Activated gamma-delta T cell treated with anti-CD3 and anti-CD28 coated beads, Interleukin-2, amount 50 U/mL, for 16 hours (primary cell): ENCODE measurements around the gene CTSV.
"Not testable (repeated sequence)": the region's sequence is repeated elsewhere in the genome, so short reads cannot be mapped to it uniquely, and the experiment has no call there.

Source experiments
- DNase-seq: peaks from one replicate; pipeline ENCODE4 v3.0.0-alpha.2; 2020; ENCODE audit warnings: low read depth

Gene CTSV

DNA sequence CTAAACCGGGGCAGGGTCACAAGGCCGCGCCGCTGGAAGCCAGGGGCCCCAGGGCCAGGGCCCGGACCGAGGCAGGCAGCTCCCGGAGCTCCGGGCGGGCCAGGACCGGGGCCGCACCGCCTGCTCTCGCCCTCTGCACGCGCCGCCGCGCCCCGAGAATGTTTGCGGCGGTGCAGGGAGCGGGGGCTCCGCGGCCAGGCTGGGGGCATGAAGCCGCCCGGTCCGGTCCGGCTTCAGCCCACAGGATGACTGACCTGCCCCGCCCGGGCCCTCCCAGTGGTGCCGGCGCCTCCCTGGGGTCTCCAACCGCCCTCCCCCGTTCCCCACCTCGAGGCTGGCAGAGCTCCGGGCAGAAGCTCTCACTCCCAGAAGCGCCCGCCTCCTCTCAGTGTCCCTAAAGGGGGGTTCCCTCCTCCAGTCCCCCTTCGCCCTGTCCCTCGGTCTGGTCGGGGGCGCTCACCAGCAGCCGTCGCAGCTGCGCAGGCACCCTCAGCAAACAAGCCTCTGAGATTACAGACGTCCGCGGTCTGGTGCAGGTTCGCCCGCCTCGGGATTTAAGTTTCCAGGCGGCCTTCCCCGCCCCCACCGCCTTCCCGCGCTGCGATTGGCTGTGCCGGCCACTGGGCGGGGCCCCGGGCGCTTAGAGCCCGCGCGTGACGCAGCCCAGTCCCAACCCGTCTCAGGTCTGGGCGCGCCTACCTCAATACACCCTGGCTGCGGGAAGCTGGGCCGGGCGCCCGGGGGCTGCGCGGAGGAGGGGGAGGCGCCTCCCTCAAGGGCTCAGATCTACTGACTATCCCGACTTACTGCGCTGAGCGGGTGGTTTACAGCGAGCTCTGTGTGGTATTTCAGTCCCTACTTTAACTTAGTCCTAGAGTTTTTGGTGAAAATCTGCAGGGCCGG lies at the start of gene CTSV:
Gene CTSV, minus strand, starts transcription at position 532 of the 903 bp plus-strand sequence. CDS start 1,099 bp downstream, outside the sequence.
- DNase-seq: peak; percentile 23

DNA sequence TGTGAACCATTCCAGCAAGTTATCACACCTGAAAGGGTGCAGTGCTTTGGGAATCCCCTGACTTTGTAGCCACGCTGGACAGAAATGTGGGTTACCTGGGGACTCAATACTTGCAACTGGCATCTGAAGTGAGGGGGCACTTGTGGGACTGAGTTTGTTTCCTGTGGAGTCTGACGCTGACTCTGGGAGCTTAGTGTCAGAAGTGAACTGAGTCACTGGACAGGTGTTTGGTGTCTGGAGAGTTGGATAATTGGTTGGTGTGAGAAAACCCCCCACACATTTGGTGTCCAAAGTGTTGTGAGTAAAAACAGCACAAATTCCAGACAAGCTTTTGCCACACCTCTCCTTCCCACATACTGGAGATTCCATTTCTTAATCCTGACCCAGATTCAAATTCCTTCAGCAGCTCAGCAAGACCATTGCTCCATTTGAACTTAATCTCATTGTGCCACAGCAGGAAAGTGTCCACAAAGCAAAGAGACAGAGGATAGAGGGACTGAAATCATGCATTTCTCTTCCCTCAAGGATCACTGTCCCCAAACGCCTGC lies 48.8 kb upstream of the CTSV start:
- not testable (repeated sequence) for DNase-seq

DNA sequence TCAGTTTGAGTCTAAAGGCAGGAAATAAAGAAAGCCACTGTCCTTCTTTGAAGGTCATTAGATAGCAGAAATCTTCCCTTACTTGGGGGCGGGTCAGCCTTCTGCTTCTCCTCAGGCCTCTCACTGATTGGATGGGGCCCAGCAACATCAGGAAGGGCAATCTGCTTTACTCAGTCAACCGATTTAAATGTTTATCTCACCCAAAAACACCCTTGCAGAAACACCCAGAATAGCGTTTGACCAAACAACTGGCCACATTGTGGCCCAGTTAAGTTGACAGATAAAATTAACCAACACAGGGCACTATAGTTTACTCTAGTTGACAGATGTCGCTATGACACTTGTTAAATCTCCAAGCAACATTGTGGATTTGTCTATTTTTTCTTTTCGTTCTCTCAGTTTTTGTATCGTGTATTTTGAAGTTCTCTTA lies 45.6 kb upstream of the CTSV start:
- DNase-seq: not testable (repeated sequence)

DNA sequence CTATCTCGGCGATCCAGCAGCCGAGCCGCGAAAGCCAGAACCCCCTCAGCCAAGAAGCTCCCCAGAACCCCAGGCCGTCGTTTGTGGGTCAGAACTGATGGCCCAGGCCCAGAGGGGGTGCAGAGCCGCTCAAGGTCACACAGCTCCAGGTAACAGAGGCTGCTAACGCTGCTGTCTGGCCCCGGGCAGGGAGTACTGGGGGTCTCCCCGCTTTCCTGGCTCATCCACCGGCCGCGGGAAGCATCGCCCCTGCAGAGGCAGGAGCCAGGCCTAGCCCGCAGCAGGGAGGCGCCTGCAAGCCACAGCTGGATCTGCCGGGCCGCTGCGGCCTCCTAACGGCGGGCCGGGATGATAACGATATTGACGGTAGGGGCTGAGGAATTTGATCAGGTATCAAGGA lies 39.4 kb upstream of the CTSV start:
- no peak for DNase-seq

DNA sequence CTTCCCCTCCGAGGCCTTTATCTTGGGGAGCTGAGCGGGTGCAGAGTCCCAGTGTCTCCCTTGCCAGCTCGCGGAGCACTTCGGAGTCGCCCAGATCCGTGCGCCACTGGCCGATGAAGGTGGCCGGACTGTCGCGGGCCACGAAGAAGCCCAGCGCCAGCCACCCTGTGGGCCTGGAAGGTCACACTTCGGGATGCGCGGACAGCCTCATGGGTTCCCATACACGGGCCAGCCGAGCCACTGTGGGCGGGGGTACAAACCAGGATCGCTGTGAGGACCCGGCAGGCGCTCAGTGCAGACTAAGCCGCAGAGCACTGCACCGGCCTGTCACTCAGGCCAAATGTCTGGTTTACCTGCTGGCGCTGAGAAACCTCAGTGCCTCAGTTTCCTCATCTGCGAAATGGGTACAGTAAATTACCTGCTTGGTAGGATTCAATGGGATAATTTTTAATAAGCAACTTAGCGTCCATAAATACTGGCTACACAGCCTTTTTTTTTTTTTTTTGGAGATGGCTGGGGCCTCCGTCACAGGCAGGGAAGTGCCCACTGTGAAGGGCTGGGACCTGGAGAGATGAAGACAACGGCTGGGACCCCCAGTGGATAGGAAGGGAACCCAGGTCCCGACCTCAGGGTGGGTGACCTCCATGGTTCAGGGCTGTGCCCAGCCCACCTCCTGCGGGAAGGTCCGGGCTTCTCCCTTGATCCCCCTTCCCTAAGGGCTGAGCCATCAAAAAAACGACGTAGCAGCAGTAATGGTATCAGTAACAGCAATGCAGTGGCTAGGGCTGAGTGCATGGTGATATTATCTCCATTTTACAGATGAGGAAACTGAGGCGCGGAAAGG lies 38.7 kb upstream of the CTSV start:
- DNase-seq: no peak

DNA sequence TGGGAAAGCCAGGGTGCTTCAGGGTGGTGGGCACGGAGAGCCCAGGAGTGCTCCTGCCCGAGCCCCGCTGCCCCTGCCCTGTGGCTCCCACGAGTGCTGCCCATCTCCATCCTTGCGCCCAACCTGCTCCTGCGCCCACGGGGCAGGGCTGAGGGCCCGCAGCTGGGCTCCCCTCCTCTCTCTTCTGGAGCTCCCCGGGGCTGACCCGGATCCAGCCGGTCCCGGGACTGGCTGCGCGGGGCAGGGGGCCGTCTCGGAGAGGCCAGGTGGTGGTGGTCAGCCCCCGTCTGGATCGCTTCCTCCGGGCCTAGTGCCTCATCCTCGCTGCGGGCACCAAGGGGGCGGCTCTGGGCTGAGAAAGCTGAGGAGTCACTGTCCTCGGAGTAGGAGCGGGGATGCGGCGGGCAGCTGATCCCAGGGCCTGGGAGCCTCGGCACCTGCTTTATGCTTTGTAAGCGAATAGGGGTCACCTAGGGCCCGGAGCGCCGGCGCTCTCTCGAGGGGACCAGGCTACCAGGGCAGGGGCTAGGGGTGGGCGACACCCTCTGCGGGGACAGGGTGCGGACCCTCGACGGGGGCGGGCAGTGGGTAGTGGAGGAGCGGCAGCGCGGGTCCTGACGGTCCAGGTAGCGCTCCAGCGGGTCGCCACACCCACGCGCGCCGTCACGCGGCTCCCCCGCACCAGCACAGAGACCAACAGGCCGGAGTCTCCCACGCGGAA lies 37.9 kb upstream of the CTSV start:
- not testable (repeated sequence) for DNase-seq

DNA sequence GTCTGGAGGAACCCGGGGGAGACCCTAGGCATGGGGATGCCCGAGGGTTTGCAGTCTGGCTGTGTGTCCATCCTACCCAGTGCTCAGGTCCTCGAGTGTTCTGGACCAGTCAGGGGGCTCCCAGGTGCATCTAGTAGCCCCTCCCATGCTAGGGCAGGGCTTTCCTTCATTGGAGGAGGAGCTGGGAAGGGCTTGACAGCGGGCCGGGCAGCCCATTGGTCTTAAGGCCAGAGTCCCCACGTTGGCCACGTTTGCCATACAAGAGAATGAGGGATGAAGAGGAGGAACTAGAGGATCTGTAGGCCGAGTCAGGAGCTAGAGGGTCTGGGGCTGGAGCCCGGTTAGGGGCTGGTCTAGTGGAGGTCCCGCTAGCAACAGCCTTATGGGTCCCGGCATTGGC lies 37.3 kb upstream of the CTSV start:
- no peak for DNase-seq

DNA sequence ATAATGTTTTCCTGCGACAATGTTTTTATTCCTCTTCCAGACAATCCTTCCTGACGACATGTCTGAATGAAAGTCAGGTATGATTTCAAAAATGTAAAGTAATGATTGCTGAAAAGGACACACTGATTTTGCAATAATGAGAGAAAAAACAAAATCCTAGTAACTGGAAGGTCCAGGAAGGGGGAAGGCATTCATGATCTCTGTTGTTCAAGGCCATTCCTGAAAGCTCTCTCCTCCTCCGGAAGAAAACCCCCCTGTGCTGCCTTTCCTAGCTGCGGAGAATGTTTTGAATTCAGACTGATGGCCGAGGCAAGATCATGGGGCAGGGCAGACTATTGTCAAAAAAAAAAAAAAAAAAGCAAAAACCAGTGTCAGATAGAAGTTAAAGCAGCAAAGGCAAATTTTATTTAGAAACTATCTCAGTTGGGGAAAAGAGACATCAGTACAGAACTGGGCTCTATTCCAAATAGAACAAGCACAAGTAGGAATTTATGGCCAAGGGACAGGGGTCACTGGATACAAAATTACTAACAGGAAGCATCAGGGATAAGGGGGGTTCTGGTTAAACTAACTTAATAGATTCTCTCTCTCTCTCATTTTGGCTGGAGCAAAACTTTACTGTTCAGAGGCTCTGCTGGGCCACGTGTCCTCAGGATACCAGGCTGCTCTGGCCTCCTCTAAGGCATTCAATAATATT lies 36.5 kb upstream of the CTSV start:
- DNase-seq: no peak

DNA sequence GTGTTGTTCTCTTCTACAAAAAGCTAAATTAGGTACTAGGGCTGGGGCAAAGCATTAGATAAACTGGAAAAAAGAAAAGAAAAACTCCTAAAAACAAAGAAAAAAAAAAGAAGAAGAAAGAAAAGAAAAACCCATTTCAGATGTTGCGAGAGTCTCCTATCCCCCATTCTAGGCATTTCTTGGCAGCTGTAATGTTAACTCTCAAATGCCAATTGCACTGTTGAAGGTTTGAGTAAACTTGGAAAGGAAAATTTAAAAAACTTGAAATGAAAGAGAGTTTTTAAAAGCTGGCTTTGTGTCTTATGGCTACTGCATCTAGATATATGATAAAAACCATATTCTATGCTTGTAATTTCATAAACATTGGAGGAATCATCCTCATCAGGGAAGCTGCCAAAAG lies 34.6 kb upstream of the CTSV start:
- DNase-seq: no peak

DNA sequence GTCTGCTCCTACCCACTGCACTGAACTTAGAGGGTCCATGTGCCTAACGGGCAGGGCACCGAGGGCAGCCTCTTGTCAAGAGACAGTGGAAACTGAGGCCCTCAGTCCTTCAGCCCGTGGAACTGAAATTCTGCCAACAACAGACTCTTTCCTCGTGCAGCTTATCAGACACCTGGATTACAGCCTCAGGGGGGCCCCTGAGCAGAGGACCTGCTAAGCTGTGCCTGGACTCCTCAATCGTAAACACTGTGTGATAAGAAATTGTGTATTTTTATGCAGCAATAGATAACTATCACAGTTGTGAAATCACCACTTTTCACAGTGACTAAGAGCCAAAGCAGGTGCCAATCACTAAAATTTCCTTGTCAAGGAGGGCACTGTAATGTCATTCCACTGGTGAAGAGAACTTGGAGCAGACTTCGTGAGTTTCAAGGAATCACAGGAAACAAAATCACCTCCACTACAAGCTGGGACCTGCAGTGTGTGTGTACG lies 33.4 kb upstream of the CTSV start:
- no peak for DNase-seq

DNA sequence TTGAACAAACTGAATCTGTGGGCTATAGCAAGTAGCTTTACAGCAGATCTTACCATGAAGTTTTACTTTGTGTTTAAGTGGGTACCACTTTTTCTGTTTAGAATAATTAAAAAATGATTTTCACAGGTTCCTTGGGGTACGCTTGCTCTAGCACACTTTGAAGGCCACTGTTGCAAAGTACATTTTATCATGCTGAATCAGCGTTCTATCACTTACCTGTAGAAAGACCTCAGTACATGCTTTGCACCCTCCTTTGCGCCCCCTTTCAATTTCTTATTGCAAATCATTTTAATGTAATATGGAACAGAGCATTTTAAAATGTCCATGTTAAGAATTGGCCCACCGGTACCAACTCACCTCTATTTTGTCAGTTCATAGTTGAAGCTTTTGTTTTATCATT lies 31.4 kb upstream of the CTSV start:
- DNase-seq: not testable (repeated sequence)

DNA sequence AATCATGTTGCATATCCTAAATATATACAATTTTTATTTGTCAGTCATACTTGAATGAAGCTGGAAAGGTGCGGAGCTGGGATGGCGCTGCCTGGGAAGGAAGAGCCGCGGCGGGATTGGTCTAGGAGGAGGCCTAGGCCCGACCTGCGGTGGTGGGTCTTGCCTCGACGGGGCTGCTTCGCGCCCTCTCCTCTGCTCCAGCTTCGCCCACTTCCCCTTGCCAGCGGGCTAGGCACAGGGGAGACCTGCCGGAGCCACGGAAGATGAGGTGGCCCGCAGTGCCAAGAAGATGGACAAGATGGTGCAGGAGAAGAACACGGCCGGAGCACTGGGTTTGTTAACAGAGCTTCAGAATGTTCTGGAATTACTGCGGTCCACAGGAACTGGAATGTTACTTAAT lies 28.5 kb upstream of the CTSV start:
- DNase-seq: no peak

DNA sequence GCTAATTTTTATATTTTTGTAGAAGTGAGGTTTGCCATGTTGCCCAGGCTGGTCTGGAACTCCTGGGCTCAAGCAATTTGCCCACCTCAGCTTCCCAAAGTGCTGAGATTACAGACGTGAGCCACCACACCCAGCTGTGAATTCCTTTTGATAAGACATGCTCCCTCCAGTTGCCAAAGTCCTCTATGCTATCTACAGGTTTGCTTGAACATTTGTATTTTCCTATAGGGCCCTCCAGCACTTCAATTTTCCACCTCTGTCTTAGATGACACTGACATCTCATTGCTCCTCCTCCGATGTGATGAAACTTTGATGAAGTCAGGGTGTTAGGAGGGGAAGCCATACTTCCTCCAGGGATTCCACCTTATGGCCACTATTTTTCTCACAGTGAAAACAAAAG lies 25.2 kb upstream of the CTSV start:
- DNase-seq: no peak

DNA sequence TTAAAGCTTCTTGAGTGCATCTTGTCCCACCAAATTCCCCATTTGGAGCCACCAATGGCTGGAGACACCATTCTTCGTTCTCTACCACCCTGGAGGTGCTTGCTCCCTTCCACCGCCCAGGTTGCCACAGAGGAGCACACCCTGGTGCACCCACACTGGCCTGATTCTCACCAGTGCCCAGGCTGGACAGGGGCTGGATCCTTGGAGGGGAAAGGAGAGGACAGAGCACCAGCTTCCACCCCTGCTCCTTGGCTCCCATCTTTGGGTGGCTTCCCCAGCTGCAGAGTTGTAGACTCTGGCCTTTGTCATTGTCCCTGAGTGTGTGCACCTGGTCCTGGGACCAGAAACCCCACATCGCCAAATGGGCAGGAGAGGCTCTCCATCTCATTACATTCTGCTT lies 21.9 kb upstream of the CTSV start:
- DNase-seq: no peak

DNA sequence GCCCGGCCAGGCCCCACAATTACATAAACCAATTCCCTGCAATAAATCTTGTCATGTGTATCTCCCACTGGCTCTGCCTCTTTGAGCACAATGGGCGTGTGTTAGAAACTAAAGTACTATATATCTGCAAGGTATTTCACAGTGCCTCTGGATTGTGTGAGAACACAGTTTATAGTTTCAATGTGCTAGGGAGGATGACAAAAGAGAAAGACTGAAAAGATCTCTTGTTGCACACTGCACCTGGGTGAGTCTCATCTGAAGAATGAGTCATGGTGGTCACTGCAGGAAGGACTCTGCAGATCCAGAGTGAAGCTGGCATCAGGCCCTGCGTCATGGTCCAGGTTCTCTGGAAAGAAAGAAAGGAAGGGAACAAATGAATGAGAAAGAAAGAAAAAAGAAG lies 20.7 kb upstream of the CTSV start:
- no peak for DNase-seq

DNA sequence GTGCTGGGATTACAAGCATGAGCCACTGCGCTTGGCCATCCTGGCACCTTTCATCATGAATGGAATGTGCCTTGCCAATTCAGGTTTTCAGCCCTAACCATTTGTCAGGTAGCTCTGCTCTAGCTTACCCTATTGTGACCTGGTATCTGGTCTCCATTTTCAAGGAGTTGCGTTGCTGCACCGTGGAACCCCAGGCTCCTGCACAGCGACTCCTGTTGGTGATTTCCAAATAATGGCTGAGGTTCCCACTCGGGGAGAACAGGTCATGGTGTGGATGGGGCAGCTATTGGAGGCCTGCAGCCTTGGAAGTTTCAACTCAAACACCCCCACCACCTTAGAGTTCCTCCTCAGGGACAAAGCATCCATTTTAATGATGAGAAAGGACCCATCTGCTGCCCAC lies 18.7 kb upstream of the CTSV start:
- DNase-seq: no peak

DNA sequence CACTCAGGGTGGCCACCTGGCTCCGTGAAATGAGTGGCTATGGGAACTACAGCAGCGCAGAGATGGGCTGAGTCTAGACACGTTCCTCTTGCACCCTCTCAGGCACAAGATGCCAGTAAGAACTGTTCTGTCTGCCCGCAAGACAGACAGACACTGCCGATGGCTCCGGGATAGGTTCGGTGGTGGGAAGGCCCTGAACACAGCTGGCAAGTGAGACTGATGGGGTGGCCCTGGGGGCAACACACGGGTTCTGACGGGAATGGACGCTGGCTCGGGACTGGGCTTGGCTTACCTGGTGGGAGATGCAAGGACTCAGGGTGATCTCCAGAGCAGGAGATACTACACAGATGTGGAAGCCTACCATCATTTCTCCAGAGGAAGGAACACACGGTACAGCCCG lies 16.9 kb upstream of the CTSV start:
- not testable (repeated sequence) for DNase-seq

DNA sequence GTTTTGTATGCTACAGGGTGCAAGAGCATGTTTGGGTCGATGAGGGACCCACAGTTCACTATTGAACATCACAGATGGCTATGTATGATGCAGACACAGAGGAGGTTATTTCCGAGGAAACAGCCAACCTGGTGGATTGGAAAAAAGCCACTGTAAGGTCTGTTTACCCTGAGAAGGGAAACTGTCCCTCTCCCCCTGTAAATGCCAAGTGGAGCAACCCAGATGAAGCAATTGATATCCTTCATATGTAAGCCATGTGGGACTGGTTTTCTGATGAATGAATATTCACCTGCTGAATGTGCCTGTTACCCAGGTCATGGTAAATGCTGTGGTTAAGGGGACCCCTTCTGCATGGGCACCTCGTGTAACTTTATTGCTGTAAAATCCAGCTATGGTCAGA lies 14.8 kb upstream of the CTSV start:
- no peak for DNase-seq

DNA sequence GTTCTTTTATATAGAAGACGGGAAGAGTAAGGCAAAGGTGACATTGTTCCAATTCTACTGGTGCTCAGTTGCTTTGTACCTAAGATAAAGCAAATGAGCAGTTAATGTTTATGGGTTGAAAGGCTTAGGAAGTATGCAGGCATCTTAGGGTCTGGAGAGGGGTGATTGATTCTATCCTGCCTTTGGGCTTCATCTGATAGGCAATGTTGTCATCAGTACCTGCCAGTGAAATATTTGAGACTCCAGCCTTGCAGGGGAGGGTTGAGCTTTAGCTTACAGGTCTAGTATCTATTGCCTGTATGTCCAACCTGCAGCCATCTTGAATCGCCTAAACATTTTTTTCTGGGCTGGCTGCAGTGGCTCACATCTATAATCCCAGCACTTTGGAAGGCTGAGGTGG lies 13.8 kb upstream of the CTSV start:
- no peak for DNase-seq

DNA sequence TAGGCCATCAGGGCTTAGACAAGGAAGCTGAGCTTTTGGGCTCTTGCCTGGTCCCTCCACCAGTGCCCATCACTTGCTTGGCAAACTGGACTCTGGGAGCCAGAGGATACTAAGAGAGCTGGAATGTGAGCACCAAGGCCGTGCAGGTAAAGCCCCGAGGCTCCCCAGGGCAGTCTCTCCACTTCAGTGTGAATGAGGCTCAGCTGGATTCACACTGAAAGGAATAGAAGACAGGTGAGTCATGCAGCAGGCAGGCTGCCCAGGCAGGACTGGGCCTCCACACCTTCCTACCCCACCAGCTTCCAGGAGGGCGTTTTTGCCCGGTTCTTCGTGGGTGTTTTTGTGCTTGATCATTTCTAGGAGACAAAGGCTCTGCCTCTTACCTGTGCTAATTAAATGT lies 7.3 kb upstream of the CTSV start:
- no peak for DNase-seq

DNA sequence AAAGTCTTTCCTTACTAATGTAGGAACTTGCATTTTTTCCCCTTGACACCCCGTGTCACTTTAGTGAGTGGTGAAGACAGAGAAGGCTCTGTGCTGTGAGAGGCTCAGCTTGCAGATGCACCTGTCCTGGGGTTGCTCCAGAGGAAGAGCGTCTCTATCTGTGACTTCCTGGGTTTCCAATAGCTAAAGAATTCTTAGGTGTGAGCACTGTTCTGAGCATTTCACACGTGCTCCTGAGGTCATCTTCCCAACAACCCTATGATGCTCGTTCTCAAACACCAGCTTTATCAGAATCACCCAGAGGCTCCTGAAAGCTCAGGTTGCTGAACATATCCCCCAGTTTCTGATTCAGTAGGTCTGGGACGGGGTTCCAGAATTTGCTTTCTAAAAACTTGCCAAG lies 6.4 kb upstream of the CTSV start:
- no peak for DNase-seq
